ENCODE measurements around the gene ZPR1.
A peak's percentile ranks its signal among the peaks of the same experiment; 100 is the strongest.
"Not testable (repeated sequence)": the region's sequence is repeated elsewhere in the genome, so short reads cannot be mapped to it uniquely, and the experiment has no call there.

Gene ZPR1, protein sequence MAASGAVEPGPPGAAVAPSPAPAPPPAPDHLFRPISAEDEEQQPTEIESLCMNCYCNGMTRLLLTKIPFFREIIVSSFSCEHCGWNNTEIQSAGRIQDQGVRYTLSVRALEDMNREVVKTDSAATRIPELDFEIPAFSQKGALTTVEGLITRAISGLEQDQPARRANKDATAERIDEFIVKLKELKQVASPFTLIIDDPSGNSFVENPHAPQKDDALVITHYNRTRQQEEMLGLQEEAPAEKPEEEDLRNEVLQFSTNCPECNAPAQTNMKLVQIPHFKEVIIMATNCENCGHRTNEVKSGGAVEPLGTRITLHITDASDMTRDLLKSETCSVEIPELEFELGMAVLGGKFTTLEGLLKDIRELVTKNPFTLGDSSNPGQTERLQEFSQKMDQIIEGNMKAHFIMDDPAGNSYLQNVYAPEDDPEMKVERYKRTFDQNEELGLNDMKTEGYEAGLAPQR

DNA sequence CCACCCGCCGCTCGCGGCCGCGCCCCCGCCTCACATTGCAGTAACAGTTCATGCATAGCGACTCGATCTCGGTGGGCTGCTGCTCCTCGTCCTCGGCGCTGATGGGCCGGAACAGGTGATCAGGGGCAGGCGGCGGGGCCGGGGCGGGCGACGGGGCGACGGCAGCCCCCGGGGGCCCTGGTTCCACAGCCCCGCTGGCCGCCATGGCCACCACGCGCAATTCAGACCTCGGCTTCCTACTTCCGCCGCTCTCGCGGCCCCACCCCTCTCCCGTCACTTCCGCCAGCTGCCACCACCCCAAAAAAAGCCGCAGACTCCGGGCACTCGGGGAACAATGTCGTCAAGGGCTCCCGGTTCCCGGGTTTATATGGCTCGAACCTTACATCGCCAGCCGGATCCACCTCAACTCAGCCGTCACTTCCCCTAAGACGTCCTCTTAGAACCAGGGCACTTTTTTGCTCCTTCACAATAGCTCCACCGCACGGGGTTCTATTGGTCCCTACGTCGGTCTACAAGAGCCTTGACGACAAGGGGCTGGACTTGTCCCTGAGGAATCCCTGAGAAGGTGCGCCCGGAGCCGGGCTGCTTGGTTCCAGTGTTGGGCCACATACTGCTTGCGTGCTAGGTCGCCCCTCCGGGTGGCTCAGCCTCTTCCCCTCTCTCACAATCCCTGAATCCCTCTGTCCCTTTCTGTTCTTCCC lies at the start of gene ZPR1:
Gene ZPR1 (minus strand): TSS at position 238 of the 701 bp plus-strand sequence. CDS start 33 bp downstream, at position 205.
- DNase-seq: peak; percentile 75

DNA sequence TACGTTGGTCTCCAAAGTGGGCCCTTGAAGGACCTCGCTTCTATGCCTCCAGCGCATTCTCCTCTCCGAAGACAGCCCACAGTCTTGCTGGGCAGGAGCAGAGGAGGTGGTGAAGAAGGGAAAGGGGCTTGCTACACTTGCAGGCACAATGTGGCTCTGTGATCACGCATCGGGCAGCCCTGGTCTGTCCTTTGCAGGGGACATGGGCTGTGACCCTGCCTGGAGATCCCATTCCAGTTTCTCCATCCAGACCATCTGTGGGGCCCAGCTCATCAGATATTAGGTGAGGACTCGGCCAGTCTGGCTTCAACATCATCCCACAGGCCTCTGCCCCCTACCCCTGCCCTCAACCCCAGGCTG lies 48.8 kb upstream of the ZPR1 start:
- DNase-seq: no peak

DNA sequence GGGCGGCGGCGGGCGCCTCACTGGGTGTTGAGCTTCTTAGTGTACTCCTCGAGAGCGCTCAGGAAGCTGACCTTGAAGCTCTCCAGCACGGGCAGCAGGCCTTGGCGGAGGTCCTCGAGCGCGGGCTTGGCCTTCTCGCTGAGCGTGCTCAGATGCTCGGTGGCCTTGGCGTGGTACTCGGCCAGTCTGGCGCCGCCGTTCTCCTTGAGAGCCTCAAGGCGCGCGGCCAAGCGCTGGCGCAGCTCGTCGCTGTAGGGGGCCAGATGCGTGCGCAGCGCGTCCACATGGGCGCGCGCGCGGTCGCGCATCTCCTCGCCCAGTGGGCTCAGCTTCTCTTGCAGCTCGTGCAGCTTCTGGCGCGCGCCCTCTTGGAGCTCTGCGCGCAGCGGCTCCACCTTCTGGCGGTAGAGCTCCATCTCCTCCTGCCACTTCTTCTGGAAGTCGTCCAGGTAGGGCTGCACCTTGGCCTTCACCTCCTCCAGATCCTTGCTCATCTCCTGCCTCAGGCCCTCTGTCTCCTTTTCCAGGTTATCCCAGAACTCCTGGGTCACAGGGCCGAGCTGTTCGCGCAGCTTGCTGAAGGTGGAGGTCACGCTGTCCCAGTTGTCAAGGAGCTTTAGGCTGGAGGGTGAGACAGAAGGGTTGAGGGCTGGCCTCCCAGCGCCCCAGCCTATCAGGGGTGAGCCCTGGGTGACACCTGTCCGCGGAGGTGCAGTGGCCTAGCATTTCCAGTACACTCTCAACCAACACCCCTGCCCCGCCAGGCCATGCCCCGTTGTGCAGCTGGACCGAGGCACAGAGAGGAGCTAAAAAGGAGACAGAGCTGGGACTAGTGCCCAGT lies 48.2 kb upstream of the ZPR1 start:
- peak; percentile 68 for DNase-seq

DNA sequence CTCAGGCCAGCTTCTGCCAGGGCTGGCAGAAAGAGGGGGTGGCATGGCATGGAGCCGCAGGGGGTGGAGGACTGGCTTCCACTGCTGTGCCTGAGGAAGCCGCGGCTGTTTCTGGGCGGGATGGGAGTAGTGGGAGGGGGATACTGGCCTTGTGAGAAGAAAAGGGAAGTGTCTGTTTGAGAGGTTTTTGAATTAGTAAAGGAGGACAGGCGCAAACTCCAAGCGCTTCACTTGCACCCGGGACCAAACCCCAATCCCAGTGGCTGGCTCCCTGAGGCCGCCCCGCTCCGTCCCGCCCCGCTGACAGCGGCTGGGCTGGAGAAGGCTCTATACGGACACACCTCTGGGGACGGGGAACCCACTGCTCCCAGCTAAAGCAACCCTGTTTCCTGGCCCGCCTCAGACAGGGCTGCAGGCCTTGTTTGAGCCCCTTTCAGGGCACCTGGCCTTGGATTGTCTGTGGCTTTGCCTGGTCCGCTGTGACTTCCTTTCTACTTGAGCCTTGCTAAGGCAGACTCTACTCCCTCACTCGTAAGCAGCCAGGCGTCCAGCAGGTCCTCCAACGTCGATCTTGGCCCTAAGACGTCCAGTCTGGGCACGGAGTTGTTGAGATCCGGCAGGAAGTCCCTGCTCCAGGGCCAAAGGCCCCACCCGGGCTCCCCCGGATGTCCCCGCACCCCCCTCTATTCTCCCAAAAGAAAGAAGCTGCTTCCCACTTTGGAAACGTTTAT lies 47.4 kb upstream of the ZPR1 start:
- DNase-seq: no peak

DNA sequence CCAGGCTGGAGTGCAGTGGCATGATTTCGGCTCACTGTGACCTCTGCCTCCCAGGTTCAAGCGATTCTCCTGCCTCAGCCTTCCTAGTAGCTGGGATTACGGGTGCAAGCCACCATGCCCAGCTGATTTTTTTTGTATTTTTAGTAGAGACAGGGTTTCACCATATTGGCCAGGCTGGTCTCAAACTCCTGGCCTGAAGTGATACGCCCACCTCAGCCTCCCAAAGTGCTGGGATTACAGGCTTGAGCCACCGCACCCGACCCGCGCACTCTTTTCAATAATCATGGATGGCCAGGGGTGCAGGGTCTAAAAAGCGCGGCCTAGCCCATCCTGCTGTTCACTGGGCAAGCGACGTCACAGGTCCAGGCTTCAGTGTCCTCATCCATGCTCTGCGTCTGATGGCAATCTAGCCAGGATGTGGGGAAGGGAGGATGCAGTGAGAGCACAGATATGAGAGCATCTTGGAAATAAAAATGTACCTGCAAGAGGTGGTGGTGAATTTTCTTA lies 46.8 kb upstream of the ZPR1 start:
- DNase-seq: not testable (repeated sequence)

DNA sequence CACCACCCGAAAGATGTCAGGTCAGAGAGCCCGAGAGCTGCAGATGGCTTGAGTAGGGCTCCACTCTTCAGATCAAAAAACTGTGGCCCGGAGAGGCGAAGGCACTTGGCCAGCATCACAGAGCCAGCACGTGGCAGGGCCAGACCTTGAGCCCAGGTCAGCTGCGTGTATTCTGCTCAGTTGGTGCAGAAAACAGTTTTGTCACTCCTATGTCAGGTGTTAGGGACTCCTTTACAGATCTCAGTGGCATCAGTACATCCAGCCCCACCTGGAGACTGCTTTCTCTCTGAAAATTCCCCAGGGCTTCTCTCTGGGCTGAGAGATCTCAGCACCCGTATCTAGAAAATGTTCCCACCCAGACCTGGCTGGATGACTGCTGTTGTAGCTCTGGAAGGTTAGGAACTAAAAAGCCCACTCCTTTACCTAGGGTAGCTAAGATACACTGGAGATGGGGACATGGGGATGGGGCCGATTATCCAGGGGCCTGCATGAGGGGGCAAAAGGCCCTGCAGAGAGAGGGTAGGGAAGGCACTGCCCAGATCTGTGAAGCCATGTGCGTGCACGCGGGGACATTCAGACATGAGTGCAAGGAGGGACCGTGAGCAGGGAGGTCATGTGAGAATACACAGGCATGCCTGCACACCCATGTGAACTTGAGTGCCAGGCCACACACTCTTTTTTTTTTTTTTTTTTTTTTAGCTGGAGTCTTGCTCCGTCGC lies 46.2 kb upstream of the ZPR1 start:
- DNase-seq: no peak

DNA sequence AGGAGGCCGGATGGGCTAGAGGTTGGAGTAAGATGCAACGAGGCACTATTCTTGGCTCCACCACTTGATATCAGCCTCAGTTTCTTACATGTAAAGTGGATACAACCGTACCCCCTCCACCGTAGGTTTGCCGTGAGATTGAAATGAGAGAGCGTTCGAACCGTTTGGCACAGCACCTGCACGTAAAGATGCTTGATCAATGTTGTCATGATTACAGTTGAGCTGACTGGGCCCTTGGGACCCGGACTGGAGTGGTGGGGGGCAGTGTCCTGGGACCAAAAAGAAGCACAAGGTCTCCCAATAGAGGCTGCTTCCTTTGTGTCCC lies 45.6 kb upstream of the ZPR1 start:
- no peak for DNase-seq

DNA sequence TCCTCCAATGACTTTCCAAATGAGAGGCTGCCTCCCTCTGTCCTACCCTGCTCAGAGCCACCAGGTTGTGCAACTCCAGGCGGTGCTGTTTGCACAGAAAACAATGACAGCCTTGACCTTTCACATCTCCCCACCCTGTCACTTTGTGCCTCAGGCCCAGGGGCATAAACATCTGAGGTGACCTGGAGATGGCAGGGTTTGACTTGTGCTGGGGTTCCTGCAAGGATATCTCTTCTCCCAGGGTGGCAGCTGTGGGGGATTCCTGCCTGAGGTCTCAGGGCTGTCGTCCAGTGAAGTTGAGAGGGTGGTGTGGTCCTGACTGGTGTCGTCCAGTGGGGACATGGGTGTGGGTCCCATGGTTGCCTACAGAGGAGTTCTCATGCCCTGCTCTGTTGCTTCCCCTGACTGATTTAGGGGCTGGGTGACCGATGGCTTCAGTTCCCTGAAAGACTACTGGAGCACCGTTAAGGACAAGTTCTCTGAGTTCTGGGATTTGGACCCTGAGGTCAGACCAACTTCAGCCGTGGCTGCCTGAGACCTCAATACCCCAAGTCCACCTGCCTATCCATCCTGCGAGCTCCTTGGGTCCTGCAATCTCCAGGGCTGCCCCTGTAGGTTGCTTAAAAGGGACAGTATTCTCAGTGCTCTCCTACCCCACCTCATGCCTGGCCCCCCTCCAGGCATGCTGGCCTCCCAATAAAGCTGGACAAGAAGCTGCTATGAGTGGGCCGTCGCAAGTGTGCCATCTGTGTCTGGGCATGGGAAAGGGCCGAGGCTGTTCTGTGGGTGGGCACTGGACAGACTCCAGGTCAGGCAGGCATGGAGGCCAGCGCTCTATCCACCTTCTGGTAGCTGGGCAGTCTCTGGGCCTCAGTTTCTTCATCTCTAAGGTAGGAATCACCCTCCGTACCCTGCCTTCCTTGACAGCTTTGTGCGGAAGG lies 44.8 kb upstream of the ZPR1 start:
- DNase-seq: no peak

DNA sequence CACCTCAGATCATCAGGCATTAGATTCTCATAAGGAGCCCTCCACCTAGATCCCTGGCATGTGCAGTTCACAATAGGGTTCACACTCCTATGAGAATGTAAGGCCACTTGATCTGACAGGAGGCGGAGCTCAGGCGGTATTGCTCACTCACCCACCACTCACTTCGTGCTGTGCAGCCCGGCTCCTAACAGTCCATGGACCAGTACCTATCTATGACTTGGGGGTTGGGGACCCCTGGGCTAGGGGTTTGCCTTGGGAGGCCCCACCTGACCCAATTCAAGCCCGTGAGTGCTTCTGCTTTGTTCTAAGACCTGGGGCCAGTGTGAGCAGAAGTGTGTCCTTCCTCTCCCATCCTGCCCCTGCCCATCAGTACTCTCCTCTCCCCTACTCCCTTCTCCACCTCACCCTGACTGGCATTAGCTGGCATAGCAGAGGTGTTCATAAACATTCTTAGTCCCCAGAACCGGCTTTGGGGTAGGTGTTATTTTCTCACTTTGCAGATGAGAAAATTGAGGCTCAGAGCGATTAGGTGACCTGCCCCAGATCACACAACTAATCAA lies 44.0 kb upstream of the ZPR1 start:
- DNase-seq: no peak

DNA sequence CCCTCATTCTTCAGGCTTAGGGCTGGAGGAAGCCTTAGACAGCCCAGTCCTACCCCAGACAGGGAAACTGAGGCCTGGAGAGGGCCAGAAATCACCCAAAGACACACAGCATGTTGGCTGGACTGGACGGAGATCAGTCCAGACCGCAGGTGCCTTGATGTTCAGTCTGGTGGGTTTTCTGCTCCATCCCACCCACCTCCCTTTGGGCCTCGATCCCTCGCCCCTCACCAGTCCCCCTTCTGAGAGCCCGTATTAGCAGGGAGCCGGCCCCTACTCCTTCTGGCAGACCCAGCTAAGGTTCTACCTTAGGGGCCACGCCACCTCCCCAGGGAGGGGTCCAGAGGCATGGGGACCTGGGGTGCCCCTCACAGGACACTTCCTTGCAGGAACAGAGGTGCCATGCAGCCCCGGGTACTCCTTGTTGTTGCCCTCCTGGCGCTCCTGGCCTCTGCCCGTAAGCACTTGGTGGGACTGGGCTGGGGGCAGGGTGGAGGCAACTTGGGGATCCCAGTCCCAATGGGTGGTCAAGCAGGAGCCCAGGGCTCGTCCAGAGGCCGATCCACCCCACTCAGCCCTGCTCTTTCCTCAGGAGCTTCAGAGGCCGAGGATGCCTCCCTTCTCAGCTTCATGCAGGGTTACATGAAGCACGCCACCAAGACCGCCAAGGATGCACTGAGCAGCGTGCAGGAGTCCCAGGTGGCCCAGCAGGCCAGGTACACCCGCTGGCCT lies 42.5 kb upstream of the ZPR1 start:
- DNase-seq: no peak

DNA sequence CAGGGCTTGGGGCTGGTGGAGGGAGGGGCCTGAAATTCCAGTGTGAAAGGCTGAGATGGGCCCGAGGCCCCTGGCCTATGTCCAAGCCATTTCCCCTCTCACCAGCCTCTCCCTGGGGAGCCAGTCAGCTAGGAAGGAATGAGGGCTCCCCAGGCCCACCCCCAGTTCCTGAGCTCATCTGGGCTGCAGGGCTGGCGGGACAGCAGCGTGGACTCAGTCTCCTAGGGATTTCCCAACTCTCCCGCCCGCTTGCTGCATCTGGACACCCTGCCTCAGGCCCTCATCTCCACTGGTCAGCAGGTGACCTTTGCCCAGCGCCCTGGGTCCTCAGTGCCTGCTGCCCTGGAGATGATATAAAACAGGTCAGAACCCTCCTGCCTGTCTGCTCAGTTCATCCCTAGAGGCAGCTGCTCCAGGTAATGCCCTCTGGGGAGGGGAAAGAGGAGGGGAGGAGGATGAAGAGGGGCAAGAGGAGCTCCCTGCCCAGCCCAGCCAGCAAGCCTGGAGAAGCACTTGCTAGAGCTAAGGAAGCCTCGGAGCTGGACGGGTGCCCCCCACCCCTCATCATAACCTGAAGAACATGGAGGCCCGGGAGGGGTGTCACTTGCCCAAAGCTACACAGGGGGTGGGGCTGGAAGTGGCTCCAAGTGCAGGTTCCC lies 41.8 kb upstream of the ZPR1 start, which contains the start of gene APOC3:
Gene APOC3 (plus strand): TSS at position 383 of the 659 bp plus-strand sequence. CDS start 676 bp downstream, outside the sequence.
- no peak for DNase-seq

DNA sequence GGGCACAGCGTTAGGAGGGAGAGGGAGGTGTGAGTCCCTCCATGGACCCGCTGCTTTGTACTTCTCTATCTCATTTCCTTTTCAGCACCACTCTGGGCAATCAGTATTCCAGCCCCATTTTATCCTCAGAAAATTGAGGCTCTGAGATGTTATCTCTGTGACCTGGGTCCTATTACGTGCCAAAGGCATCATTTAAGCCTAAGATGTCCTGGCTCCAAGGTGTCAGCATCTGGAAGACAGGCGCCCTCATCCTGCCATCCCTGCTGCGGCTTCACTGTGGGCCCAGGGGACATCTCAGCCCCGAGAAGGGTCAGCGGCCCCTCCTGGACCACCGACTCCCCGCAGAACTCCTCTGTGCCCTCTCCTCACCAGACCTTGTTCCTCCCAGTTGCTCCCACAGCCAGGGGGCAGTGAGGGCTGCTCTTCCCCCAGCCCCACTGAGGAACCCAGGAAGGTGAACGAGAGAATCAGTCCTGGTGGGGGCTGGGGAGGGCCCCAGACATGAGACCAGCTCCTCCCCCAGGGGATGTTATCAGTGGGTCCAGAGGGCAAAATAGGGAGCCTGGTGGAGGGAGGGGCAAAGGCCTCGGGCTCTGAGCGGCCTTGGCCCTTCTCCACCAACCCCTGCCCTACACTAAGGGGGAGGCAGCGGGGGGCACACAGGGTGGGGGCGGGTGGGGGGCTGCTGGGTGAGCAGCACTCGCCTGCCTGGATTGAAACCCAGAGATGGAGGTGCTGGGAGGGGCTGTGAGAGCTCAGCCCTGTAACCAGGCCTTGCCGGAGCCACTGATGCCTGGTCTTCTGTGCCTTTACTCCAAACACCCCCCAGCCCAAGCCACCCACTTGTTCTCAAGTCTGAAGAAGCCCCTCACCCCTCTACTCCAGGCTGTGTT lies 41.1 kb upstream of the ZPR1 start:
- DNase-seq: no peak

DNA sequence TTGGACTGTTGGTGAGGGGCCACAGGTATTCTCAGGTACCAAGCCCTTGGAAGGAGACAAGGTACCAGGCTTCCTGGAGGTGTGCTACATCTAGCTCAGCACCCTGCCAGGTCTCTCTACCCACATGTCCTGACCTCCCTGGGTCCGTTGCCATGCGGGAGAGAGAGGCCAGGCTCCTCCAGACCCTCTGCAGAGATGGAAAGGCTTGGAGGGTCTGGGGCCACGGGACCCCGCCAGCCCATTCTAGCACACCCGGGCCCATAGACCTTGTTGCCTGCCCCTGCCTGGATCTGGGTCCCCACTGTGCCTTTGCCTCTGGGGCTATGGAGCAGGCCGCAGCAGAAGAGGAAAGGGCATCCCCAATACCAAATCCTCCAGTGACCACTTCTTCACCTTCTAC lies 39.6 kb upstream of the ZPR1 start:
- no peak for DNase-seq

DNA sequence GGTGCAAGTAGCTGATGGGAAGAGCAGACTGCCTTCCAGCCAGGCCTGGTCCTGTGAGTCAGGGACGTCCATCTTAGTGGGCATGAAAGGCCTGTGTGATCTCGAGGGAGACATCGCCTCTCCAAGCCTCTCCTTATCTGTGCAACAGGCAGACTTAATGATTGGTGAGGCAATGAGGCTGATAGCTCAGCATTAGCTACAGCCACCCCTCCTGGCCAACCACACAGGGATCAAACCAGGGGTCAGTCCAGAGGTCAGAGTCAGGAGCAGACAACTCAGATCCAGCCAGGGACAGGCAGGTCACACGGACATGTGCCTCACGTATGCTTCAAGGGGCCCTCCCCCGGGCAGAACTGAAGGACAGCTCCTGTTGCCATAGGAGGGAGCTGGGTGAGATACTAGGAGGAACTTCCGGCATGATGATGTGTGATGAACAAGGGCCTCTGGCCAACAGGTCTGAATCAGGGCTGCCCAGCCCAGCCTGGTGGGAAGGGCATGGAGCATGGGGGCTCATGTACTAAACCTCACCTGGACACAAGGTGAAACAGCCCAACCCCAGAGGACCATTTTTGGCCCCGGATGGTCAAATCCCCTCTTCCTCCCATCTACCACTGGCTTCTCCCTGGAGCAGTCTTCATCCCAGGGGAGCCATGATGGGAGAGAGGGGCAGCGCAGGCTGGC lies 39.1 kb upstream of the ZPR1 start:
- DNase-seq: no peak

DNA sequence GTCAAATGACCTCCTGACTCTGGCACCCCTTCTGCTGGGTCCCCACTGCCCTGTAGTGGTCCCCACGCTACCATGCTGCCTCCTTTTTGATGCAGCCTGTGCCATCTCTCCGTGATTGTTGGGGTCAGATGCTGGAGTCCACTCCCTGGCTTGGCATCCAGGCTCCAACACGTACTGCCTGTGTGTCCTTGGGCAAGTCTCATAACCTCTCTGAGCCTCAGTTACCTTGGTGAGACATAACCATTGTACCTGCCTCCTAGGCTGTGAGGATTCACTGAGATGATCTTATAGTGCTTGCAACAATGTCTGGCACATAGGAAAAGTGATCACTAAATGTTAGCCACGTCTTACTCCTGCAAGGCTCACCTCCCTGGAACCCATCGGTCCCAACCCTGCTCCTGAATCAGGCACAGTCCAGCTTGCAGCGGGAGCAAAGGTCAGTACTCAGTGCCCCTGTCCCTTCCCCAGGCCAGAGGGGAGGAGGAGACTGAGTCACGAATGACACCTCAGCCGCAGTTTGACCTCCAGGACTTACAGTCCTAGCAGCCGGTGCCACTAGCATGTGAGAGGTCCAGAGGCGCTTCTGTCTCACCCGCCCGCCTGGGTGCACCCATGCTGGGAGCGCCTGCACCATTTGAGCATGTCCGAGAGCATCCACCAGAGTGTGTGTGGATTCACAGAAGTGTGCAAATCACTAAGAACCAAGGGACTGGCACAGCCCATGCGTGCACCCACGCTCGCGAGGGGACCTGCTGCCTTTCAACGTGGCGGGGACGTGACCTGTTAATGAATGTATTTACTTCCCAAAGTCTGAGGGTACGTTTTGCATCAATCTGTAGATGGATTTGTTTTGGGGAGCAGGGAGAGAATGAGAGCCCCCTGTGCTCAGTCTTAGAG lies 38.3 kb upstream of the ZPR1 start:
- DNase-seq: no peak

DNA sequence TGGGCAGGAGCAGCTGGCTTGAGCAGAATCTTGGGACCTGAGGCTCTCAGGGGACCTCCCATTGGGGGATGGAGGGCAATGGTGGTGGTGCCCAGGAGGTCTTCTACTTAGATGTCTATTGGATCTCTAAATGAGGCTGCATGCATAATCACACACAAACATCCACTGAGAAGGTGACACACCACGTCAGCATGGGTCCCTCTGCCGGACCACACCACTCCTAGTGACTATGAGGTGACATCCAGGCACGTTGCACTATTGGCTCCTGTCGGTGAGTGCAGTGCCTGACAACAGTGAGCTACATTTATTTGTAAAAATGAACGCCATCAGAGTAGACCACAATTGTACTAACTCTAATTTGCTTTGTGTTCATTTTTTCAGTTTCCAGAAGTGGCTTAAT lies 37.6 kb upstream of the ZPR1 start:
- DNase-seq: no peak
